Esophagus mucosa (tissue), 1 donor: ENCODE results near the gene VEPH1. TPM values are rescaled to one million over a fixed set of nuclear protein-coding genes. Genes with fewer than 3 reads are reported as not detected.

Source experiments
- ATAC-seq: fragments of 200-7000 bp; cut with Tn5 transposase; one replicate; pipeline ENCODE4 v1.9.1; 2020
- total RNA-seq: library from RNA; stranded (reverse); gene quantifications from one replicate; pipeline ENCODE4 v1.2.4, GENCODE V29; 2023
- donor health status: DM: yes; HTN: yes; CAD: no.

The VEPH1 gene
- total RNA-seq, 1 donor from 2014 or later: 0.40 TPM

DNA sequence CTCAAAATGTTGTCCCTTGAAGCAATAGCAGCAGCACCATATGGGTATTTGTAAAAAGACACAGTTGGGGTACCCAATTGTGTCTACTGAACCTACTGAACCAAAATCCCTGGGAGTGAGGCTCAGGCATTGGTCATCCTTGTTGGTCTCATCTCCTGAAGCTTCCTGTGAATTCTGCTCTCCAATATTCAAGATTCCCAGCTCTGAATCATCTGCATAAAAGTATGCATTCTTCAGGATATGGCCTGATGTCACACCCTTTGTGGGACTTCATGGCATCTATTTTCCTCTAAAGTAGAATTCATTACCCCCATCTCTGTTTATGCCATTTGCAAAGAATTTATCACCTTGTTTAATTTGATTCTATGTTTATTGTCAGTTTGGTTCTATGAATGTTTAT, 79.9 kb downstream of the VEPH1 start:
- ATAC-seq: no peak

GRCh38 chr3:157420606-157421130, 82.5 kb downstream of the VEPH1 start:
- ATAC-seq: no peak

GRCh38 chr3:157418104-157418503, 85.1 kb downstream of the VEPH1 start:
- ATAC-seq: no peak

GRCh38 chr3:157417247-157417646, 86.0 kb downstream of the VEPH1 start:
- ATAC-seq: no peak

- ATAC-seq: no peak
These were observed 86.7 kb downstream of the VEPH1 start for GRCh38 chr3:157416347-157417087.

DNA sequence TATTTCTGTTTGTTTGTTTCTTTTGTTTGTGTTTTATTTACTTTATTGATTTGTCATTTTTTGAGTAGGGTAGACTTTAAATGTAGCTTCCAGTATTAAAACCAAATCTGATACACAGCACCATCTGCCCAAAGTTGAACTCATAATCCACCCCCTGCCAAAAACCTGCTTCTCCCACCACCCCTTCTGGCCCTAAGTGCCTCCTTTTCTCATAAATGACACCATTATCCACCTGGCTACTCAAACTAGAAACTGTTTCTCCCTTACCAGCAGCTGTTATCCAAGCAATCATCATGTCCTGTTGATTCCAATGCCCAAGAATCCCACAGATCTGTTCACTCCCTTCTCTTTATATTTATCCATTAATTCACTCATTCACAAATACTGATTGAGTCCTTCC, 88.4 kb downstream of the VEPH1 start:
- no peak for ATAC-seq

GRCh38 chr3:157412323-157412855, 90.8 kb downstream of the VEPH1 start:
- ATAC-seq: no peak

- ATAC-seq: no peak
These were observed 92.3 kb downstream of the VEPH1 start for GRCh38 chr3:157410945-157411344.

DNA sequence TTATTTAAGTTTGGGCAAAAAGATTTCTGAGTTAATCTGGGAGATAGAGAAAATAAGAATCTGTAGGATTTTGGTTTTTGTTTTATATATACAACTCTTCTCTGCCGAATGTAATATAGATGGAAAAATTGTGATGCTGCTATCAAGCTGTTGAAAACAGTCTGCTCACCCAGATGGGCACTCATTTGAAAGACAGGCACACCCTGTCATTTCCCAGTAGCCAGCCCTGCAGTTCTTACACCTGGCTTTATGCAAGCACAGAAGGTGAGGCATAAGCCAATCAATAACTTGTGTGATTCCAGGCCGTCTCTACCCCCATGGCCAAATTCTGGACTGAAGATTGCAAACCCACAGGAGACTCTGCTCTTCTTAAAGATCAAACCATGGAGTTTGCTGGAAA, 93.7 kb downstream of the VEPH1 start:
- no peak for ATAC-seq

DNA sequence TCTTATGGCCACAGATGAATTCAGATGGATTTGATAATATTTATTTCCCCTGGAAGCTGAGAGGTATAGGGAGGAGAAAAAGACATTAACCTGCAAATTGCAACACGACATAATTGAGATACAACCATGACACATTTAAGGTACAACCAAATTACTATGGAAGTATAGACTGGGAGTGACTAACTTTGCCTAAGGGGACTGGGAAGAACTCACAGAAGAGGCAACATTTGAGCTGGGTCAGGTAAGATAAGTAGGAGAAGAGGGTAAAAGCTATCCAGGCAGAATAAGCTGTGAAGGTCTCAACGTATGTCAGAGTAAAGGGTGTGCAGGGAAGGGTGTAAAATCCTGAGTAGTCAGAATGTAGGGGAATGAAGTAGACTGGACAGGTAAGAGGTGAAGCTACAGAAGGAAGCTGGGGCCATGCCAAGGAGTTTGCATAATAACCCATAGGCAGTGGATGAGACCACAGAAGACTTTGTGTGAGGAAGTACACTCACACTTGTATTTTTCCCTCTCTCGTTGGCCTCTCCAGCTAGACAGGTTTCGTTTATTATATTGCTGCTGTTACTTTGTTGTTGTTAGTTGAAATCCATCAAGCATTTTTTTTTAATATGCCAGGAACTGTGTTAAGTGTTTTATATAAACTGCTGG, 94.6 kb downstream of the VEPH1 start:
- peak; percentile 53 for ATAC-seq

GRCh38 chr3:157407769-157408168, 95.4 kb downstream of the VEPH1 start:
- peak; percentile 50 for ATAC-seq

GRCh38 chr3:157406394-157406793, 96.8 kb downstream of the VEPH1 start:
- no peak for ATAC-seq

- no peak for ATAC-seq
These were observed 97.8 kb downstream of the VEPH1 start for GRCh38 chr3:157405457-157405856.

DNA sequence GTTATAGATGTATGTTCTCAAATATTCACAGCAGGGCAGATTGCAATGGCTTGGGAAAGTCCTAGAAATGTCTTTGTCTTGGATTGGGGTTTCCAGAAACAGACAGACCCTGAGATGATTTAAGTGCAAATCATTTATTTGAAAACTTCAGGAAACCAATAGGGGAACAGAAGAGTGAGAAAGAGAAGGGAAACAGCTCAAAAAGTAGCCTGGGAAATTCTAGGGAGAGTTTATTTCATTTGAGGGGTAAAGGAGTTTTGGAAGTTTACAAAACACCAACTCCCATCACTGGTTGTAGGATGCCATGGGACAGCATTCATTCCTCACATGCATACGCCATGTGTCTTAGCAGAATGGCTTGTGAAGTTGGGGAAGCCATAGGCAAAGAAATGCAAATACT, 98.8 kb downstream of the VEPH1 start:
- ATAC-seq: no peak

- ATAC-seq: no peak
These were observed 104.6 kb downstream of the VEPH1 start for GRCh38 chr3:157398598-157398997.

DNA sequence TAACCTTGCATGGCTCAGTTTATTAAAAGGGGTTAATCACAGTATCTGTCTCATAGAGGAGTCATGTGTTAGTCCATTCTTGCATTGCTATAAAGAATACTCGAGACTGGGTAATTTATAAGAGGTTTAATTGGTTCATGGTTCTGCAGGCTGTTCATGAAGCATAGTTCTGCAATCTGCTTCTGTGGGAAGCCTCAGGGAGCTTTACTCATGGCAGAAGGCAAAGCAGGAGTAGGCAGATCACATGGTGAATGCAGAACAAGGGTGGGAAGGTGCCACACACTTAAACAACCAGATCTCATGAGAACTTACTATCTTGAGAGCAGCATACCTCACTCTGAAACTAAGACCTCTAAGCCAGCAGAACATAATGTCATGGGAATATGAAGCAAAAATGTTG, 108.8 kb downstream of the VEPH1 start:
- no peak for ATAC-seq

DNA sequence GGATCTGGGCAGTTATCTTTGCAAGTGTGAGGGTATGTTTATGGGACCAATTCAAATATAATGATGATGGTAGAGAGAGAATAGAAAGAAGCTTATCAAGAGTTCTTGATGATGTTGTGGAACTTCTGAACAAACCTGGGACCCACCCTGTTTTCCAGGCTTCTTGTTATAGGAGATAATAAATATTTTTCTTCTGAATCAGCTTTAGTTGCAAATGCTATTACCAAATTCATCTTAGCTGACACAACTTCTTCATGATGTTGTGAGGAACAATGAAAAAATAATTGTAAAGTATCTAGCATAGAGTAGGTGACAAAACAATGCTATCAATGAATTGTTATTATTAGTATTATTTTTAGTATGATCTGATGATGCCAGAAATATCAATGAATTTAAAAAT, 110.1 kb downstream of the VEPH1 start:
- ATAC-seq: no peak

DNA sequence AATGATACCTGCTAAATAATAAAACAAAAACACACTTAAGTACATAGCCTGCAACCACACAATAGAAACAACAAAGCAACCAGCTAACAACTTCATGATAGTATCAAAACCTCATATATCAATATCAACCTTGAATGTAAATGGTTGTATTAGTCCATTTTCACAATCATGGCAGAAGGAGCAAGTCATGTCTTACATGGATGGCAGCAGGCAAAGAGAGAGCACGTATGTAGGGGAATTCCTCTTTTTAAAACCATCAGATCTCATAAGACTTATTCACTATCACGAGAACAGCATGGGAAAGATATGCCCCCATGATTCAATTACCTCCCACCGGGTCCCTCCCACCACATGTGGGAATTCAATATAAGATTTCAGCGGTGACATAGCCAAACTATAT, 111.1 kb downstream of the VEPH1 start:
- no peak for ATAC-seq

DNA sequence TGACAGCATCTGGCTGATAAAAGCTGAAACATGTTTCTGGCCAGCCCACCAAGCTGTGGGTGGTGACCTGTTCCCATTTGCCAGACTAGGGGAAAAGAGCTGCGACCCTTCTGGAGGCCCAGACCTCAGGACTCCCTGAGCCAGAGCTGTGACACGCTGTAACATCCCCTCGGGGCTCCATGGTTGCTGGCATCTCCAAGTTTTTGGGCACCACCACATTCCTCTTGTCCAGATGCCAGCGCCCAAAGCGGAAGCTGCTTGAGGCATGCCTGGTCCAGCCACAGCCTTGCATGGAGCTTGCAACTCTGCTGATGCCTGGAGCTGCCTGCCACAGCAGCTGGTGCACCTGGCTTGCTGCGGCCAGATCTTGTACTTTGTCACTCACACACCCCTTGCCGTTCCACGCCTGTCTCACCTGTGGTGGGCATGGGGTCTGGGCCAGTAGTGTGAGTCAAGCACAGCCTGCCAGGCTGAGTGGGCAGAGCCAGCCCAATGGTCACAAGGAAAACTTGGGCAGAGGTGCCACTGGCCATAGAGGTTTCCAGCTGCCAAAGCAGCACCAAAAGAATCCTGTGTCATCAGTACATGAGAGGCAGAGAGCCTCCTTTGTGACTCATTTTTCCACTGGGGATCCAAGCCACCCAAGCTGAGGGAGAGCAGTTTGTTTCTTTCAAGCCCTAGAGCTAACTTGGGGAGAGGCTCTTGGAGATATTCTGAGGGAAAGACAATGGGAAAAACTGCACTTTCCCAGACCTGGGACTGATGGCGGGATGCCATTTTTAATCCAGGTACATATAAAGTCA, 112.3 kb downstream of the VEPH1 start:
- no peak for ATAC-seq

GRCh38 chr3:157388976-157389375, 114.2 kb downstream of the VEPH1 start:
- ATAC-seq: no peak

GRCh38 chr3:157387708-157388435, 115.3 kb downstream of the VEPH1 start:
- no peak for ATAC-seq

- no peak for ATAC-seq
These were observed 118.7 kb downstream of the VEPH1 start for GRCh38 chr3:157384491-157384890.
